ENCODE measurements around the gene TNS3. TPM values are rescaled to one million over a fixed set of nuclear protein-coding genes. Genes with fewer than 3 reads are reported as not detected.

TNS3 gene
- total and polyA plus RNA-seq, 2 of the 13 experiments (the other 11 are each of a cell fraction or from before 2014, with no cell fraction given), result 52.9 to 55.7 TPM

DNA sequence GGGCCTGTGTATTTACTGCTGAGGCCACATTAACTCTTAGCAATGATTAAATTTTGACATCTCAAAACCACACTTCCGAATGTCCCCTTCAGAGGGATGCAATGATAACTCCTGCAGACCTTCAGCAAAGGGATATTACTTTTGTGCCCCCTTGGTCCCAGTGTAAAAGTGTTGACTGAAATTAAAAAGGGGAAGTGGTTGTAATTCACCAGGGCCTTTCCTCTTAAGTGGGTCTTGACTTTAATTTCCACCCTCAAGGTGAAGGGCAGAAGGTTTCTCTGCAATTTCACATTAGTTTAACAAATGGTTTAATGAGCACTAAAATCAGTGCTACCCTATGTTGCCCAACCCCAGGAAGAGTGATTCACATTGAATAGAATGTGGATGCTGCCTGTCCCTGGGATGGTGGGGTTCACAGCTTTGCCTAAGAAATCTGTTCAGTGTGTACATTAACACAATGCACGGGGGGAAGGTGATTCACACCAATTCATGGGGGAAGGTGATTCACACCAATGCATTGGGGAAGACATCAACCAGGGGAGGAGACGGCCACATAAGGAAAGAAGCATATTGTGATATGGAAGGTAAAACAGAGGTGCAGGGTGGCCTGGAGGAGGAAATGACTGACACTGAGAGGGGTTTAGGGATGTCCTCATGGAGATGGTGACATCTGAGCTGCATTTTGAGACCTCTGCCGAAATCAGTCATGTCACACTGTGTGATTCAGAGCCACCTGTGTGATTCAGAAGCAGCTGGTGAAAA, 19.4 kb upstream of the TNS3 start:
- ATAC-seq, result peak; percentile 2; the same call in 1 of the 3 replicates
- Histone ChIP-seq H2AFZ (ENCODE audit: low read length) (peak overlapping the region; percentile 51), H3K4me3 (replicated peaks in 1 of 3; ENCODE audit: insufficient read depth in 1 of 3, low read depth in 2 of 3, low read length in 3 of 3) (peak overlapping the region in 1 of 3 experiments; percentile 26; a peak in 1 of 6 replicates), H3K9ac (ENCODE audit: insufficient read depth, low read depth, low read length) (no peak overlapping the region; the same call in 1 of the 2 replicates), H3K36me3 (replicated peaks in 1 of 2; ENCODE audit: control insufficient read depth in 1 of 2, insufficient read depth in 2 of 2, low read length in 2 of 2) (no peaks in the 10 kb centered on the region), H3K9me3 (ENCODE audit: low read length) (no peaks in the 10 kb centered on the region), H3K4me1 (ENCODE audit: insufficient read depth, low read length) (peaks cover 76% of the 10 kb centered on the region), H3K4me2 (ENCODE audit: low read depth, low read length) (peak overlapping the region; percentile 71), H3K27me3 (ENCODE audit: control insufficient read depth in 1 of 2, insufficient read depth in 2 of 2, low read length in 2 of 2) (no peaks in the 10 kb centered on the region), H4K20me1 (ENCODE audit: insufficient read depth, low read length) (no peaks in the 10 kb centered on the region), H3K27ac (ENCODE audit: extremely low read length, insufficient read depth, low read length) (peak overlapping the region; percentile 49), H3K79me2 (ENCODE audit: insufficient read depth, low read length) (no peaks in the 10 kb centered on the region)
- ChIA-PET CTCF (ENCODE audit: low intra/inter-chr PET ratio, low total read pairs) (no interaction called here), POLR2A (interaction anchor here (0.9 to 2.5 kb wide), 8 partner anchors 9 to 162 kb away, joined by 3 to 20 read pairs (median 8); partner anchors contain the start of gene TNS3)
- intact Hi-C loops (cut with micrococcal nuclease; ENCODE audit: unreplicated experiment) (loop anchor here (10.0 kb wide), 2 partner anchors 64 to 214 kb away; no protein-coding TSS in a partner anchor), in situ Hi-C loops (cut with HindIII; ENCODE audit: extremely low pct_ligation_motif_present, low pct_unique_long_range_greater_than_20kb) (no loop called here)
- 29% methylated on average over 4 of the region's 4 CpGs for WGBS (ENCODE audit: low lambda C conversion rate)
- DNase-seq (ENCODE audit: low spot score), result peak; percentile 40
- TF ChIP-seq JUN (CRISPR knock-in tag; IDR thresholded peaks at IDR 0.05), result 0 out of 2 replicates have a peak, but pooled peaks have one; percentile 21
- TF ChIP-seq CCDC6 (CRISPR knock-in tag; IDR thresholded peaks at IDR 0.05), result 0 out of 2 replicates have a peak, but pooled peaks have one; percentile 11
- TF ChIP-seq, protein P1, sequence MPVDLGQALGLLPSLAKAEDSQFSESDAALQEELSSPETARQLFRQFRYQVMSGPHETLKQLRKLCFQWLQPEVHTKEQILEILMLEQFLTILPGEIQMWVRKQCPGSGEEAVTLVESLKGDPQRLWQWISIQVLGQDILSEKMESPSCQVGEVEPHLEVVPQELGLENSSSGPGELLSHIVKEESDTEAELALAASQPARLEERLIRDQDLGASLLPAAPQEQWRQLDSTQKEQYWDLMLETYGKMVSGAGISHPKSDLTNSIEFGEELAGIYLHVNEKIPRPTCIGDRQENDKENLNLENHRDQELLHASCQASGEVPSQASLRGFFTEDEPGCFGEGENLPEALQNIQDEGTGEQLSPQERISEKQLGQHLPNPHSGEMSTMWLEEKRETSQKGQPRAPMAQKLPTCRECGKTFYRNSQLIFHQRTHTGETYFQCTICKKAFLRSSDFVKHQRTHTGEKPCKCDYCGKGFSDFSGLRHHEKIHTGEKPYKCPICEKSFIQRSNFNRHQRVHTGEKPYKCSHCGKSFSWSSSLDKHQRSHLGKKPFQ (CRISPR knock-in tag; IDR thresholded peaks at IDR 0.05; ENCODE audit: insufficient replicate concordance), result peak; percentile 100
- no peak for TF ChIP-seq KLF11 (CRISPR knock-in tag; IDR thresholded peaks at IDR 0.05)
- TF ChIP-seq ERF (CRISPR knock-in tag; IDR thresholded peaks at IDR 0.05), result 0 out of 2 replicates have a peak, but pooled peaks have one; percentile 10
- 0 out of 2 replicates have a peak, but pooled peaks have one; percentile 30 for TF ChIP-seq ZNF619 (CRISPR knock-in tag; IDR thresholded peaks at IDR 0.05)
- peak; percentile 28; the same call in 1 of the 2 replicates for TF ChIP-seq SIX1 (CRISPR knock-in tag; IDR thresholded peaks at IDR 0.05; ENCODE audit: borderline replicate concordance)
- TF ChIP-seq SKI (IDR thresholded peaks at IDR 0.05; ENCODE audit: partially characterized antibody), result no peak
- TF ChIP-seq ZBTB38 (CRISPR knock-in tag; IDR thresholded peaks at IDR 0.05), result 0 out of 2 replicates have a peak, but pooled peaks have one; percentile 24
- TF ChIP-seq, protein P2, sequence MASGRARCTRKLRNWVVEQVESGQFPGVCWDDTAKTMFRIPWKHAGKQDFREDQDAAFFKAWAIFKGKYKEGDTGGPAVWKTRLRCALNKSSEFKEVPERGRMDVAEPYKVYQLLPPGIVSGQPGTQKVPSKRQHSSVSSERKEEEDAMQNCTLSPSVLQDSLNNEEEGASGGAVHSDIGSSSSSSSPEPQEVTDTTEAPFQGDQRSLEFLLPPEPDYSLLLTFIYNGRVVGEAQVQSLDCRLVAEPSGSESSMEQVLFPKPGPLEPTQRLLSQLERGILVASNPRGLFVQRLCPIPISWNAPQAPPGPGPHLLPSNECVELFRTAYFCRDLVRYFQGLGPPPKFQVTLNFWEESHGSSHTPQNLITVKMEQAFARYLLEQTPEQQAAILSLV (CRISPR knock-in tag; IDR thresholded peaks at IDR 0.05; ENCODE audit: borderline replicate concordance), result no peak
- no peak for TF ChIP-seq HMG20A (CRISPR knock-in tag; IDR thresholded peaks at IDR 0.05; ENCODE audit: borderline replicate concordance)
- TF ChIP-seq MAFG (CRISPR knock-in tag; IDR thresholded peaks at IDR 0.05), result no peak
- no peak for TF ChIP-seq HNRNPL (IDR thresholded peaks at IDR 0.05; ENCODE audit: low read depth, low read length)
- peak; percentile 75 for TF ChIP-seq FOSL2 (CRISPR knock-in tag; IDR thresholded peaks at IDR 0.05)
- peak; percentile 9; the same call in 1 of the 2 replicates for TF ChIP-seq TBX3 (IDR thresholded peaks at IDR 0.05; ENCODE audit: borderline replicate concordance)
- TF ChIP-seq ZNF547 (CRISPR knock-in tag; IDR thresholded peaks at IDR 0.05), result no peak
- TF ChIP-seq, protein P3, sequence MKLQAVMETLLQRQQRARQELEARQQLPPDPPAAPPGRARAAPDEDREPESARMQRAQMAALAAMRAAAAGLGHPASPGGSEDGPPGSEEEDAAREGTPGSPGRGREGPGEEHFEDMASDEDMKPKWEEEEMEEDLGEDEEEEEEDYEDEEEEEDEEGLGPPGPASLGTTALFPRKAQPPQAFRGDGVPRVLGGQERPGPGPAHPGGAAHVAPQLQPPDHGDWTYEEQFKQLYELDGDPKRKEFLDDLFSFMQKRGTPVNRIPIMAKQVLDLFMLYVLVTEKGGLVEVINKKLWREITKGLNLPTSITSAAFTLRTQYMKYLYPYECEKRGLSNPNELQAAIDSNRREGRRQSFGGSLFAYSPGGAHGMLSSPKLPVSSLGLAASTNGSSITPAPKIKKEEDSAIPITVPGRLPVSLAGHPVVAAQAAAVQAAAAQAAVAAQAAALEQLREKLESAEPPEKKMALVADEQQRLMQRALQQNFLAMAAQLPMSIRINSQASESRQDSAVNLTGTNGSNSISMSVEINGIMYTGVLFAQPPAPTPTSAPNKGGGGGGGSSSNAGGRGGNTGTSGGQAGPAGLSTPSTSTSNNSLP (IDR thresholded peaks at IDR 0.05; ENCODE audit: low read depth, low read length), result 0 out of 2 replicates have a peak, but pooled peaks have one; percentile 26
- no peak for TF ChIP-seq ZNF724P (CRISPR knock-in tag; IDR thresholded peaks at IDR 0.05; ENCODE audit: borderline replicate concordance)
- no peak for FAIRE-seq
- no TSS peak for BruUV-seq (replicated peaks)

Measured in HepG2 (cell line).